Activated naive CD8-positive, alpha-beta T cell treated with anti-CD3 and anti-CD28 coated beads for 36 hours (primary cell): Measurements from ENCODE around the gene NDUFB10. TPM values are rescaled to one million over a fixed set of nuclear protein-coding genes. Genes with fewer than 3 reads are reported as not detected.
A peak's percentile ranks its signal among the peaks of the same experiment; 100 is the strongest.

Experiments
- DNase-seq: peaks from one replicate; pipeline ENCODE4 v3.0.0; 2021
- H3K27ac Mint-ChIP-seq: one replicate; pipeline ENCODE4 v1.8.0; 2022; ENCODE audit warnings: mild to moderate bottlenecking, moderate library complexity, mixed read lengths
- H3K27me3 Mint-ChIP-seq: one replicate; pipeline ENCODE4 v1.8.0; 2022; ENCODE audit warnings: mild to moderate bottlenecking, mixed read lengths
- H3K36me3 Mint-ChIP-seq: one replicate; pipeline ENCODE4 v1.8.0; 2021; ENCODE audit warnings: mild to moderate bottlenecking, mixed read lengths
- H3K4me1 Mint-ChIP-seq: one replicate; pipeline ENCODE4 v1.8.0; 2021; ENCODE audit warnings: mixed read lengths
- H3K4me3 Mint-ChIP-seq: one replicate; pipeline ENCODE4 v1.8.0; 2022; ENCODE audit warnings: mild to moderate bottlenecking, moderate library complexity, mixed read lengths
- H3K9me3 Mint-ChIP-seq: one replicate; pipeline ENCODE4 v1.8.0; 2022; ENCODE audit warnings: mixed read lengths
- total RNA-seq, 2 experiments: library from RNA; stranded (reverse); gene quantifications; one replicate each; pipeline ENCODE4 v1.2.3, GENCODE V29; 2021

NDUFB10 gene
- total RNA-seq, 2 experiments from 2014 or later, result 138 to 141 TPM

GRCh38 chr16:2003827-2004641 is 44.7 kb downstream of the NDUFB10 start:
- Mint-ChIP-seq H3K27ac (no peak overlapping the region), H3K9me3 (no peaks in the 10 kb centered on the region), H3K4me3 (no peak overlapping the region), H3K27me3 (no peaks in the 10 kb centered on the region), H3K36me3 (peaks cover 38% of the 10 kb centered on the region), H3K4me1 (peaks cover 23% of the 10 kb centered on the region)
- peak; percentile 92 for DNase-seq

- Mint-ChIP-seq H3K9me3 (no peaks in the 10 kb centered on the region), H3K27ac (peak overlapping the region; percentile 45), H3K4me3 (no peak overlapping the region)
Observed at GRCh38 chr16:2004795-2005517, 45.6 kb downstream of the NDUFB10 start.

GRCh38 chr16:2005646-2006045 is 46.3 kb downstream of the NDUFB10 start:
- no peak overlapping the region for H3K27ac Mint-ChIP-seq

More at GRCh38 chr16:2004795-2005517, 45.6 kb downstream of the NDUFB10 start:
- Mint-ChIP-seq H3K4me1 (peaks cover 23% of the 10 kb centered on the region), H3K27me3 (no peaks in the 10 kb centered on the region), H3K36me3 (peaks cover 38% of the 10 kb centered on the region)
- DNase-seq, result no peak

GRCh38 chr16:2006317-2006716 is 47.0 kb downstream of the NDUFB10 start:
- Mint-ChIP-seq H3K4me3 (peak overlapping the region; percentile 62), H3K4me1 (peaks cover 26% of the 10 kb centered on the region), H3K9me3 (no peaks in the 10 kb centered on the region), H3K27me3 (no peaks in the 10 kb centered on the region), H3K36me3 (peaks cover 39% of the 10 kb centered on the region), H3K27ac (peak overlapping the region; percentile 86)
- no peak for DNase-seq

More at GRCh38 chr16:2005646-2006045, 46.3 kb downstream of the NDUFB10 start:
- H3K4me1 Mint-ChIP-seq, result peaks cover 26% of the 10 kb centered on the region
- H3K36me3 Mint-ChIP-seq, result peaks cover 43% of the 10 kb centered on the region
- H3K9me3 Mint-ChIP-seq, result no peaks in the 10 kb centered on the region
- H3K27me3 Mint-ChIP-seq, result no peaks in the 10 kb centered on the region
- no peak overlapping the region for H3K4me3 Mint-ChIP-seq
- no peak for DNase-seq

- Mint-ChIP-seq H3K27me3 (no peaks in the 10 kb centered on the region), H3K27ac (peak overlapping the region; percentile 86), H3K9me3 (no peaks in the 10 kb centered on the region), H3K36me3 (peaks cover 38% of the 10 kb centered on the region), H3K4me3 (peak overlapping the region; percentile 88), H3K4me1 (peaks cover 26% of the 10 kb centered on the region)
- no peak for DNase-seq
Observed at GRCh38 chr16:2007081-2007836, 47.9 kb downstream of the NDUFB10 start.

GRCh38 chr16:2008009-2008526 is 48.7 kb downstream of the NDUFB10 start:
- Mint-ChIP-seq H3K4me3 (peak overlapping the region; percentile 88), H3K4me1 (peaks cover 26% of the 10 kb centered on the region), H3K36me3 (peaks cover 34% of the 10 kb centered on the region), H3K9me3 (no peaks in the 10 kb centered on the region), H3K27me3 (no peaks in the 10 kb centered on the region), H3K27ac (peak overlapping the region; percentile 86)
- DNase-seq, result no peak

- Mint-ChIP-seq H3K4me1 (peaks cover 26% of the 10 kb centered on the region), H3K9me3 (no peaks in the 10 kb centered on the region), H3K27ac (peak overlapping the region; percentile 86), H3K36me3 (peaks cover 34% of the 10 kb centered on the region), H3K27me3 (no peaks in the 10 kb centered on the region), H3K4me3 (peak overlapping the region; percentile 88)
- DNase-seq, result peak; percentile 67
Observed at GRCh38 chr16:2008631-2009163, 49.4 kb downstream of the NDUFB10 start.

GRCh38 chr16:2009164-2009711 is 49.9 kb downstream of the NDUFB10 start:
- Mint-ChIP-seq H3K4me1 (peaks cover 26% of the 10 kb centered on the region), H3K27me3 (no peaks in the 10 kb centered on the region), H3K9me3 (no peaks in the 10 kb centered on the region), H3K4me3 (peak overlapping the region; percentile 88), H3K36me3 (peaks cover 34% of the 10 kb centered on the region), H3K27ac (peak overlapping the region; percentile 86)
- DNase-seq, result peak; percentile 44

- H3K27ac Mint-ChIP-seq, result peak within 1 kb of the TSS; percentile 93
- H3K27me3 Mint-ChIP-seq, result no peaks in the 10 kb centered on the region
Observed at GRCh38 chr16:2009791-2010510, 50.6 kb downstream of the NDUFB10 start, which contains the start of gene ZNF598. Gene ZNF598, minus strand, starts transcription at chr16:2009821.

More at GRCh38 chr16:2009791-2010510, 50.6 kb downstream of the NDUFB10 start, which contains the start of gene ZNF598:
- H3K36me3 Mint-ChIP-seq, result peaks cover 34% of the 10 kb centered on the region
- peak within 1 kb of the TSS; percentile 94 for H3K4me3 Mint-ChIP-seq
- no peaks in the 10 kb centered on the region for H3K9me3 Mint-ChIP-seq
- DNase-seq, result peak; percentile 88
- H3K4me1 Mint-ChIP-seq, result peaks cover 24% of the 10 kb centered on the region

Other genes starting within 250 kb of the NDUFB10 start
- 10 to 100 TPM; 24.5 to 24.9 TPM for gene NME3, start 188.0 kb upstream of the NDUFB10 start, total RNA-seq
- 10 to 100 TPM; 17.2 to 20.1 TPM for gene EME2, start 186.7 kb upstream of the NDUFB10 start, total RNA-seq
- gene MRPS34, start 186.4 kb upstream of the NDUFB10 start, total RNA-seq, result 100 to 1,000 TPM; 187 to 190 TPM
- 10 to 100 TPM; 12.3 to 12.8 TPM for gene SPSB3, start 177.0 kb upstream of the NDUFB10 start, total RNA-seq
- gene NUBP2, start 176.6 kb upstream of the NDUFB10 start, total RNA-seq, result 10 to 100 TPM; 63.6 to 64.2 TPM
- gene IGFALS, start 165.8 kb upstream of the NDUFB10 start, total RNA-seq, result not detected
- 10 to 100 TPM; 22.6 to 23.9 TPM for gene HAGH, start 132.7 kb upstream of the NDUFB10 start, total RNA-seq
- 10 to 100 TPM; 17.9 to 20.1 TPM for gene FAHD1, start 132.3 kb upstream of the NDUFB10 start, total RNA-seq
- under 1 TPM in 1 of 2 experiments, not detected in 1; 0.27 TPM for gene MEIOB, start 87.4 kb upstream of the NDUFB10 start, total RNA-seq
- not detected for gene HS3ST6, start 41.1 kb upstream of the NDUFB10 start, total RNA-seq
- 10 to 100 TPM; 21.3 to 22.4 TPM for gene MSRB1, start 16.3 kb upstream of the NDUFB10 start, total RNA-seq
- not detected for gene RPL3L, start 4.8 kb upstream of the NDUFB10 start, total RNA-seq
- 1,000 to 10,000 TPM; 5,183 to 5,266 TPM for gene RPS2, start 5.3 kb downstream of the NDUFB10 start, total RNA-seq
- gene RNF151, start 7.3 kb downstream of the NDUFB10 start, total RNA-seq, result not detected
- gene TBL3, start 12.5 kb downstream of the NDUFB10 start, total RNA-seq, result 10 to 100 TPM; 66.3 to 72.6 TPM
- gene NOXO1, start 21.9 kb downstream of the NDUFB10 start, total RNA-seq, result under 1 TPM in 1 of 2 experiments, not detected in 1; 0.35 TPM
- 10 to 100 TPM; 27.3 to 29.5 TPM for gene GFER, start 24.7 kb downstream of the NDUFB10 start, total RNA-seq
- gene SYNGR3, start 30.4 kb downstream of the NDUFB10 start, total RNA-seq, result 1 to 10 TPM; 2.0 to 3.5 TPM
- 10 to 100 TPM; 98.3 to 99.8 TPM for gene ZNF598, start 50.3 kb downstream of the NDUFB10 start, total RNA-seq
- 10 to 100 TPM; 29.1 to 34.2 TPM for gene NPW, start 60.2 kb downstream of the NDUFB10 start, total RNA-seq
- 1 to 10 TPM; 2.4 to 3.7 TPM for gene NHERF2, start 67.4 kb downstream of the NDUFB10 start, total RNA-seq
- gene NTHL1, start 88.3 kb downstream of the NDUFB10 start, total RNA-seq, result 10 to 100 TPM; 30.6 to 32.0 TPM
- gene TSC2, start 88.4 kb downstream of the NDUFB10 start, total RNA-seq, result 10 to 100 TPM; 52.3 to 57.5 TPM
- gene PKD1, start 176.4 kb downstream of the NDUFB10 start, total RNA-seq, result 10 to 100 TPM; 52.6 to 54.5 TPM
- gene RAB26, start 189.1 kb downstream of the NDUFB10 start, total RNA-seq, result under 1 TPM; 0.26 to 0.35 TPM
- 10 to 100 TPM; 86.4 to 89.2 TPM for gene TRAF7, start 196.2 kb downstream of the NDUFB10 start, total RNA-seq
- 1 to 10 TPM; 1.8 to 3.4 TPM for gene CASKIN1, start 237.1 kb downstream of the NDUFB10 start, total RNA-seq
- 10 to 100 TPM; 89.5 to 92.3 TPM for gene MLST8, start 245.9 kb downstream of the NDUFB10 start, total RNA-seq